ENCODE results near the gene UIMC1. TPM values are rescaled to one million over a fixed set of nuclear protein-coding genes. Genes with fewer than 3 reads are reported as not detected.

Gene UIMC1
- total RNA-seq, 1 donor from 2014 or later: 46.6 TPM

GRCh38 chr5:177022386-177023302 is 16.1 kb upstream of the UIMC1 start, which contains the start of gene ZNF346:
Gene ZNF346 (plus strand): TSS chr5:177022696. CDS start chr5:177022739, 43 bp downstream.
- no peaks in the 10 kb centered on the region for H3K27me3 Mint-ChIP-seq (ENCODE audit: low read depth)
- H3K9me3 Mint-ChIP-seq: no peaks in the 10 kb centered on the region
- peak within 1 kb of the TSS; percentile 99 for H3K4me3 Mint-ChIP-seq
- peak within 1 kb of the TSS; percentile 100 for H3K27ac Mint-ChIP-seq (ENCODE audit: unreplicated experiment)
- peaks cover 36% of the 10 kb centered on the region for H3K4me1 Mint-ChIP-seq
- TF ChIP-seq CTCF (conservative IDR thresholded peaks at IDR 0.05): peak; percentile 64
- peak; percentile 89 for DNase-seq (ENCODE audit: low read depth, low spot score)
- H3K36me3 Mint-ChIP-seq (ENCODE audit: low read depth): peaks cover 9% of the 10 kb centered on the region

- Mint-ChIP-seq H3K4me1 (peaks cover 30% of the 10 kb centered on the region), H3K36me3 (ENCODE audit: low read depth) (peaks cover 4% of the 10 kb centered on the region), H3K4me3 (peak overlapping the region; percentile 14), H3K27ac (ENCODE audit: unreplicated experiment) (peak overlapping the region; percentile 44), H3K9me3 (no peaks in the 10 kb centered on the region), H3K27me3 (ENCODE audit: low read depth) (no peaks in the 10 kb centered on the region)
- DNase-seq (ENCODE audit: low read depth, low spot score): no peak
- TF ChIP-seq CTCF (conservative IDR thresholded peaks at IDR 0.05): no peak
Measured at GRCh38 chr5:177020033-177020432, 13.5 kb upstream of the UIMC1 start.

DNA sequence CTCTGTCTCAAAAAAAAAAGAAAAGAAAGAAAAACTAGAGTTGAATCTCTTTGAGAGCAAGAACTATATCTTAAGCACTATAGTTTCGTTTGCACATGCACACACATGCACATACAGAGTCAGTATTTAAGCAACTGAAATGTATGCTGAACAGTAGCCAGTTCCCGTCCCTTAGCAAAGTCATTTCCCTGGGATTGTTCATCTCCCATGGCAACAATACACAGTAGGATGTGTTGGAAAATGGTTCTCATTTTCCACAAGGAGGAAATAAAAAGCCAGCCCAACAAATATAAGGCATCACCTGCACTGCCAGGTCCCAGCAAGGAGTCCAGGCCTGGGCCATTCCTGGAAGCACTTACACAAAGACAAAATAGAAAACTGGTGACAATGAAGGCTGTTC is 11.8 kb upstream of the UIMC1 start:
- no peak overlapping the region for H3K27ac Mint-ChIP-seq (ENCODE audit: unreplicated experiment)
- H3K36me3 Mint-ChIP-seq (ENCODE audit: low read depth): no peaks in the 10 kb centered on the region
- TF ChIP-seq CTCF (conservative IDR thresholded peaks at IDR 0.05): no peak

DNA sequence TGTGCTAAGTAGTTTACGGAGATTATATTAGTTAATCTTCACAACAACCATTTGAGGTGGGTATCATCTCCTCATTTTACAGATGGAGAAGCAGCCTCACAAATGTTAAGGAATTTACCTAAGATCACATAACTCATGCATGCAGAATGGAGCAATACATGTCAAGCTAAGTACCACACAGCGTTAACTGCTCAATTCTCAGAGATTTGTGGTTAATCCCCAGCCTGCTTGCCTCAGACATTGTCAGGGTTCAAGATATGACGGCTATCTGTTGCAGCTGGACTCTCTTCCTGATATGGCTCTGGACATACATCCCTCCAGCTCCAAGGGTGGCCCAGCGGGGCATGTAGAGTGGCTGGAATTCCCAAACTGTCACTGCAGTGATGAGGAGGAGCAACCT is 8.6 kb upstream of the UIMC1 start:
- DNase-seq (ENCODE audit: low read depth, low spot score): no peak
- H3K27ac Mint-ChIP-seq (ENCODE audit: unreplicated experiment): no peak overlapping the region
- no peak for TF ChIP-seq CTCF (conservative IDR thresholded peaks at IDR 0.05)

More for the DNA sequence above, 11.8 kb upstream of the UIMC1 start:
- Mint-ChIP-seq H3K9me3 (no peaks in the 10 kb centered on the region), H3K27me3 (ENCODE audit: low read depth) (no peaks in the 10 kb centered on the region), H3K4me3 (peak overlapping the region; percentile 62), H3K4me1 (peaks cover 18% of the 10 kb centered on the region)
- no peak for DNase-seq (ENCODE audit: low read depth, low spot score)

DNA sequence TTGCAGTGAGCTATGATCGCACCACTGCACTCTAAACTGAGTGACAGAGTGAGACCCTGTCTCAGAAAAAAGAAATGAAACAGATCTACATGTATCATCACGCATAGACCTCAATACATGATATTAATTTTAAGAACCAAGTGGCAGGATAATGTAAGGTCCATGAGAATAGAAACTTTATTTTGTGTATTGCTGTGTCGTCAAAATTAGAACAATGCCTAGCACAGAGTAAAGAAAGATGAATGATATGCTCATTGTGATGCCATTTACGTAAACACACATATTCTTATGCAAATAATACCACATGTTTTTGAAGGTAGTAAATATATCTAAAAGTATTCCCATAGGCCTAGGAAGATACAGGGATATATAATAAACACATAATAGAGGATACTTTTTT is 3.6 kb upstream of the UIMC1 start:
- Mint-ChIP-seq H3K4me1 (peaks cover 13% of the 10 kb centered on the region), H3K36me3 (ENCODE audit: low read depth) (no peaks in the 10 kb centered on the region), H3K4me3 (no peak overlapping the region), H3K9me3 (no peaks in the 10 kb centered on the region), H3K27me3 (ENCODE audit: low read depth) (no peaks in the 10 kb centered on the region), H3K27ac (ENCODE audit: unreplicated experiment) (no peak overlapping the region)
- no peak for TF ChIP-seq CTCF (conservative IDR thresholded peaks at IDR 0.05)
- DNase-seq (ENCODE audit: low read depth, low spot score): no peak

More for the DNA sequence above, 8.6 kb upstream of the UIMC1 start:
- no peaks in the 10 kb centered on the region for H3K27me3 Mint-ChIP-seq (ENCODE audit: low read depth)
- no peaks in the 10 kb centered on the region for H3K36me3 Mint-ChIP-seq (ENCODE audit: low read depth)
- no peaks in the 10 kb centered on the region for H3K4me1 Mint-ChIP-seq
- no peak overlapping the region for H3K4me3 Mint-ChIP-seq
- H3K9me3 Mint-ChIP-seq: no peaks in the 10 kb centered on the region
